Nephron (organoid): ENCODE measurements around the gene CTNNB1.

Experiments used
- H3K27ac Mint-ChIP-seq, 3 experiments: 2 replicates each; pipeline ENCODE4 v1.8.0; 2020; ENCODE audit warnings: mixed read lengths in 3 of 3, mild to moderate bottlenecking in 2 of 3, moderate library complexity in 1 of 3
- H3K27me3 Mint-ChIP-seq: 2 replicates; pipeline ENCODE4 v1.8.0; 2021; ENCODE audit warnings: low read depth, mild to moderate bottlenecking, moderate library complexity, mixed read lengths
- H3K36me3 Mint-ChIP-seq: 2 replicates; pipeline ENCODE4 v1.8.0; 2020; ENCODE audit warnings: low read depth, mixed read lengths
- H3K4me1 Mint-ChIP-seq: 2 replicates; pipeline ENCODE4 v1.8.0; 2020; ENCODE audit warnings: mixed read lengths
- H3K4me3 Mint-ChIP-seq, 3 experiments: 2 replicates each; pipeline ENCODE4 v1.8.0; 2020; ENCODE audit warnings: mild to moderate bottlenecking in 3 of 3, mixed read lengths in 3 of 3, moderate library complexity in 2 of 3
- H3K9me3 Mint-ChIP-seq: 2 replicates; pipeline ENCODE4 v1.8.0; 2020; ENCODE audit warnings: mixed read lengths
- CTCF ChIP-seq, 3 experiments: fragments of 200-600 bp; sonication (generic); IDR thresholded peaks; one replicate each; pipeline ENCODE4 v1.5.0; 2021; ENCODE audit warnings: antibody characterized with exemption in 3 of 3; ENCODE audit not compliant: unreplicated experiment in 3 of 3

The CTNNB1 gene

GRCh38 chr3:41249318-41249717, 50.0 kb downstream of the CTNNB1 start:
- TF ChIP-seq CTCF (IDR thresholded peaks at IDR 0.05; ENCODE audit: unreplicated experiment in 3 of 3): no peak
- H3K9me3 Mint-ChIP-seq: peaks cover 15% of the 10 kb centered on the region
- peaks cover 8% of the 10 kb centered on the region for H3K36me3 Mint-ChIP-seq
- H3K4me1 Mint-ChIP-seq: peaks cover 20% of the 10 kb centered on the region
- H3K4me3 Mint-ChIP-seq: no peak overlapping the region
- H3K27ac Mint-ChIP-seq: no peak overlapping the region
- H3K27me3 Mint-ChIP-seq: peaks cover 4% of the 10 kb centered on the region

GRCh38 chr3:41250825-41251224, 51.5 kb downstream of the CTNNB1 start:
- peaks cover 4% of the 10 kb centered on the region for H3K27me3 Mint-ChIP-seq
- no peak overlapping the region for H3K27ac Mint-ChIP-seq
- peaks cover 20% of the 10 kb centered on the region for H3K4me1 Mint-ChIP-seq
- H3K4me3 Mint-ChIP-seq: no peak overlapping the region
- H3K36me3 Mint-ChIP-seq: no peaks in the 10 kb centered on the region
- H3K9me3 Mint-ChIP-seq: peaks cover 15% of the 10 kb centered on the region
- TF ChIP-seq CTCF (IDR thresholded peaks at IDR 0.05; ENCODE audit: unreplicated experiment in 3 of 3): no peak

DNA sequence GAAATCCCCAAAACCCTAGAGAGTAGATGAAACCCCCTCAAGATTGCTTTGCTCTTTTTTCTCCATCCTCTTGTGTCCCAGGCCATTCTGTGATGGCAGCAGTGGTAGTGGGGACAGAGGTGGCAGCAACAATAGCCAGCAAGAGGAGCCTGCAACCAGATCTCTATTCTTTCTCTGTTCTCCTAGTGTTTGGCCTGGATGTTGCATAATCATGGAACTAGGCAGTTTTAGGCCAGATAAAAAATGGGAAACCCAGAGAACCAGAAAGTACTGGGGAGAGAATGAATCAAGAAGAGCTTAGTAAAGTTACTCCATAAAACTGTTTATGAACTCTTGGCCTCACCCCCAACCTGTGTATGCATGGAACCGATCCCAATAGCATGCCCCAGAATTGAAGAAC, 52.3 kb downstream of the CTNNB1 start:
- no peak for TF ChIP-seq CTCF (IDR thresholded peaks at IDR 0.05; ENCODE audit: unreplicated experiment in 3 of 3)
- H3K36me3 Mint-ChIP-seq: no peaks in the 10 kb centered on the region
- peaks cover 15% of the 10 kb centered on the region for H3K9me3 Mint-ChIP-seq
- peaks cover 4% of the 10 kb centered on the region for H3K27me3 Mint-ChIP-seq
- no peak overlapping the region for H3K27ac Mint-ChIP-seq
- peaks cover 14% of the 10 kb centered on the region for H3K4me1 Mint-ChIP-seq
- H3K4me3 Mint-ChIP-seq: no peak overlapping the region

DNA sequence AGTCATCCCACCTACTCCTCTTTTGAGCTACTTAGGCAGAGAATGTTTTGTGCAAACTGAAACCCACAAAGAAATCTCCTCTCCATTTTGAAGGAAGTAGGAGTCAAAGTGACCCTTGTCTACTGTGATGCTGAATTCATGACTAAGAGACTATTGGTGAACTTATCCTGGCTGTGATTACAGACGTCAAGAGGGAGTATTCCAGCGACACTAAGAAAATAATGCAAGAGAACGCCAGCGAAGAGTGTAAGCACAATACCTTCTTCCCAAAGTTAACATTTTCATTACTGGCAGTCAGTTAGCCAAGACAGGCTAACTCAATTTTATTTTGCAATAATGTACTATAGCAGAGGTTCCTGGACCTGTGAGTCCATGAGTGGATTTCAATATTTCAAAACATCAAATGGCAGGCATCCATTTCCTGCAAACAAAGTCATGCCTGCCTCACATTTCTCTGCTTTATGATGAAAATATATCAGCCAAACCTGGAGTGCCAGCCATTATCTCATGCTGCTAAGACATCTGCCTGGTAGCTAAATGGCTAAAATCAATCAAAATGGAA, 59.0 kb downstream of the CTNNB1 start:
- no peak overlapping the region for H3K4me3 Mint-ChIP-seq
- peaks cover 5% of the 10 kb centered on the region for H3K9me3 Mint-ChIP-seq
- no peaks in the 10 kb centered on the region for H3K36me3 Mint-ChIP-seq
- no peak overlapping the region for H3K27ac Mint-ChIP-seq
- TF ChIP-seq CTCF (IDR thresholded peaks at IDR 0.05; ENCODE audit: unreplicated experiment in 3 of 3): no peak
- H3K4me1 Mint-ChIP-seq: no peaks in the 10 kb centered on the region
- H3K27me3 Mint-ChIP-seq: no peaks in the 10 kb centered on the region

DNA sequence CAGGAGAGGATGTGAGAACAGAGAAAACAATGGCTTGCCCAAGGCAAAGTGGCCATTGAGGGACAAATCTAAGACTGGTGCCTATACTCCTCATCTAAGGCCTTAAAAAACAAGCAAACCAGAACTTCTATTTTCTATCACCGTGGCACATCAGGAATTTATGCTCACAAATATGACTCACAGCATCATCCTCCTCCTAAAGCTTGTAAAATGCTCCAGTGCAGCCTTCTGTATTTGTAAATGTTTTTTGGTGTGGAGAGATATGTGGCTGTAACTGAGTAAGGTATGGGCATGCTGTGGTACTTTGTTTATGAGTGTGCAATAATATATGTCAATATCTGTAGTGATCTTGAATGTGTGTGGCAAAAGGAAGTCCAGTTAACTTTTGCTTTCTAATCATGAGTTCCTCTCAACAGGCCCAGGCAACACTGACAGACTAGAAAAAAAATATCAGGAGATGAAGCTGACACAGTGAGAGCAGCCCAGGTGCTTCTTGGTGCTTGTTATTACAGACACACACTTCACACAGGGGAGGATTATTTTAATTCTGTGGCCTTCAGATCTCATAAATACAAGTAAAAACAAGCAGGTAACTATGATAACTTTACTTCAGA, 60.3 kb downstream of the CTNNB1 start:
- no peaks in the 10 kb centered on the region for H3K27me3 Mint-ChIP-seq
- no peaks in the 10 kb centered on the region for H3K4me1 Mint-ChIP-seq
- no peak overlapping the region for H3K27ac Mint-ChIP-seq
- no peak overlapping the region for H3K4me3 Mint-ChIP-seq
- no peaks in the 10 kb centered on the region for H3K9me3 Mint-ChIP-seq
- TF ChIP-seq CTCF (IDR thresholded peaks at IDR 0.05; ENCODE audit: unreplicated experiment in 3 of 3): no peak
- no peaks in the 10 kb centered on the region for H3K36me3 Mint-ChIP-seq

DNA sequence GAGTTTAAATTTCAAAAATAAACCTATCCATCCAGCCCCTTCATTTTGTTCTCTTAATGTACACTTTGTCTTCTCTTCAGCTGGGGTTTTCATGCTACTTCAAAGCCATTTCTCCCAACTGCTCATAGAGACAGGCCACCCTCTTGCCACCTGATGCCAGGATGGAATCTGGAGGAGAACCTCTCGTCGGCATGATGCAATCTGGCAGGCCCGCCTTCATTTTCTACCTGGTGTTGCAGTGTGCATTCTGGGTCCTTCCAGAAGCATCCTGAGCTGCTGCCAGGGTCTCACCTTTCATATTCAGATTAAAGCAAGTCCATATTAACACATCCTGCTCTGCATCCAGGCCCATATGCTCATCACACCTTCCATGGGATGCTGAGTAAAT, 60.8 kb downstream of the CTNNB1 start:
- H3K27ac Mint-ChIP-seq: no peak overlapping the region
- H3K4me1 Mint-ChIP-seq: no peaks in the 10 kb centered on the region
- TF ChIP-seq CTCF (IDR thresholded peaks at IDR 0.05; ENCODE audit: unreplicated experiment in 3 of 3): no peak
- H3K27me3 Mint-ChIP-seq: no peaks in the 10 kb centered on the region
- no peaks in the 10 kb centered on the region for H3K9me3 Mint-ChIP-seq
- H3K4me3 Mint-ChIP-seq: no peak overlapping the region
- no peaks in the 10 kb centered on the region for H3K36me3 Mint-ChIP-seq
